Measurements from ENCODE around the gene TAGAP. TPM values are rescaled to one million over a fixed set of nuclear protein-coding genes. Genes with fewer than 3 reads are reported as not detected.

Gene TAGAP
- total and polyA plus RNA-seq, 2 donors (not counting 1 experiment from before 2014, with no cell fraction given): 167 to 242 TPM

- Mint-ChIP-seq H3K27me3 (no peaks in the 10 kb centered on the region), H3K9me3 (ENCODE audit: insufficient read depth) (no peaks in the 10 kb centered on the region), H3K27ac (peak overlapping the region; percentile 37), H3K4me3 (no peak overlapping the region), H3K4me1 (peaks cover 59% of the 10 kb centered on the region)
- Histone ChIP-seq H3K4me1 (ENCODE audit: control insufficient read depth in 2 of 2, insufficient read depth in 2 of 2, low read length in 2 of 2) (peaks cover 41 to 47% of the 10 kb centered on the region in 2 donors), H3K4me3 (ENCODE audit: control extremely low read depth in 1 of 5, extremely low read depth in 1 of 5, insufficient read depth in 1 of 5, low read depth in 2 of 5, low read length in 4 of 5) (no peak overlapping the region), H4K20me1 (ENCODE audit: control insufficient read depth, insufficient read depth, low read length, poor library complexity, severe bottlenecking) (no peaks in the 10 kb centered on the region), H2AFZ (ENCODE audit: insufficient read depth, low read depth, low read length, poor library complexity, severe bottlenecking) (no peak overlapping the region), H3K27ac (ENCODE audit: low read length in 2 of 2) (peak overlapping the region in 1 of 2 donors; percentile 10), H3K9me3 (ENCODE audit: control extremely low read depth in 1 of 3, control insufficient read depth in 2 of 3, insufficient read depth in 1 of 3, low read length in 2 of 3) (peaks cover 0 to 5% (median 0%) of the 10 kb centered on the region in 3 donors), H3K79me2 (ENCODE audit: control insufficient read depth, insufficient read depth, low read length) (peaks cover 16% of the 10 kb centered on the region), H3K27me3 (replicated peaks in 1 of 4; ENCODE audit: control extremely low read depth in 1 of 4, control insufficient read depth in 3 of 4, insufficient read depth in 4 of 4, low read length in 3 of 4) (no peaks in the 10 kb centered on the region), H3K4me2 (replicated peaks; ENCODE audit: low read depth, low read length, poor library complexity, severe bottlenecking) (no peak overlapping the region), H3K9ac (ENCODE audit: low read length) (no peak overlapping the region), H3K36me3 (replicated peaks in 1 of 2; ENCODE audit: control extremely low read depth in 1 of 2, control insufficient read depth in 1 of 2, extremely low read depth in 1 of 2, insufficient read depth in 2 of 2, low read length in 1 of 2) (no peaks in the 10 kb centered on the region)
- TF ChIP-seq EZH2 (IDR thresholded peaks at IDR 0.05; ENCODE audit: borderline replicate concordance, insufficient read depth, low read depth, low read length, poor library complexity, severe bottlenecking): no peak
- no peak for TF ChIP-seq CTCF (IDR thresholded peaks at IDR 0.05)
- CTCF ChIA-PET: interaction anchor here (1.4 to 36.8 kb wide), 6 partner anchors 9 to 84 kb away, joined by 3 to 1002 read pairs (median 244); partner anchors contain the start of gene TAGAP
- DNase-seq (no peak), ATAC-seq (ENCODE audit: low read depth) (no peak)
- intact Hi-C loops (cut with micrococcal nuclease): loop anchor here (5.0 kb wide), 1 partner anchor 35 kb away; no protein-coding TSS in a partner anchor
- WGBS (ENCODE audit: insufficient coverage): 88% methylated on average over 1 of the region's 5 CpGs
- POLR2A ChIA-PET: interaction anchor here (0.7 to 5.0 kb wide), 3 partner anchors 29 to 183 kb away, joined by 4 to 62 read pairs (median 23); partner anchors contain the start of gene TAGAP
Observed at GRCh38 chr6:159092631-159093030, 47.8 kb upstream of the TAGAP start.
